ENCODE results near the gene NEURL1. TPM values are rescaled to one million over a fixed set of nuclear protein-coding genes. Genes with fewer than 3 reads are reported as not detected.
A peak's percentile ranks its signal among the peaks of the same experiment; 100 is the strongest.

Gene NEURL1
- total and polyA plus RNA-seq, 10 of the 15 experiments (the other 5 are each of a cell fraction or from before 2014, with no cell fraction given) = 0.02 to 0.05 (median 0.05) TPM; not detected in 6

- 82% methylated on average over 3 of the region's 3 CpGs for WGBS (ENCODE audit: insufficient coverage, insufficient replicate concordance, low lambda C conversion rate, missing lambda C conversion rate)
- H3K9ac ChIP-seq (ENCODE audit: control insufficient read depth, insufficient read depth, low read length) = no peak overlapping the region
- RAD21 ChIA-PET (ENCODE audit: unreplicated experiment) = interaction anchor here (2.3 kb wide), 1 partner anchor 51 kb away, joined by 9 read pairs; no protein-coding TSS in a partner anchor
- no peaks in the 10 kb centered on the region for H3K9me3 ChIP-seq (replicated peaks; ENCODE audit: control insufficient read depth, insufficient read depth, low read length)
- no peaks in the 10 kb centered on the region; a peak in 2 of 4 replicates for H3K27me3 ChIP-seq (replicated peaks in 1 of 2; ENCODE audit: control insufficient read depth in 2 of 2, insufficient read depth in 2 of 2, low read length in 1 of 2)
- H3K4me1 ChIP-seq (ENCODE audit: control insufficient read depth, insufficient read depth, low read length) = peaks cover 11% of the 10 kb centered on the region
- no peak for ATAC-seq
- no peaks in the 10 kb centered on the region for H3K36me3 ChIP-seq (ENCODE audit: control insufficient read depth in 2 of 2, insufficient read depth in 2 of 2, low read length in 1 of 2)
- BruUV-seq (replicated peaks) = no TSS peak
- in situ Hi-C loops (cut with MboI) (no loop called here), intact Hi-C loops (cut with micrococcal nuclease; ENCODE audit: unreplicated experiment) (loop anchor here (2.0 kb wide), 1 partner anchor 49 kb away; the partner anchor contains the start of gene NEURL1)
- H3K79me2 ChIP-seq (ENCODE audit: control insufficient read depth, insufficient read depth, low read length) = no peaks in the 10 kb centered on the region
- no peak overlapping the region for H2AFZ ChIP-seq (ENCODE audit: control insufficient read depth, low read depth, low read length)
- H3K27ac ChIP-seq (ENCODE audit: control insufficient read depth, insufficient read depth) = no peak overlapping the region
- no peak overlapping the region for H3K4me3 ChIP-seq
- H3K4me2 ChIP-seq (ENCODE audit: control insufficient read depth, insufficient read depth) = no peak overlapping the region
- no peaks in the 10 kb centered on the region for H4K20me1 ChIP-seq (ENCODE audit: control insufficient read depth, insufficient read depth)
- SMC1A ChIA-PET (ENCODE audit: uncharacterized antibody, unreplicated experiment) = interaction anchor here (0.6 to 1.3 kb wide), 2 partner anchors 42 to 147 kb away, joined by 3 to 4 read pairs; no protein-coding TSS in a partner anchor
- POLR2A ChIA-PET = no interaction called here
- TF ChIP-seq POLR2AphosphoS5 (IDR thresholded peaks at IDR 0.05; ENCODE audit: low read length) (no peak), MTA3 (IDR thresholded peaks at IDR 0.05; ENCODE audit: borderline replicate concordance, low read length) (no peak), ZNF24 (IDR thresholded peaks at IDR 0.05) (no peak), NBN (IDR thresholded peaks at IDR 0.05) (no peak), ZNF384 (IDR thresholded peaks at IDR 0.05; ENCODE audit: borderline replicate concordance, low read depth, low read length) (no peak)
- FAIRE-seq = no peak
- no peak for DNase-seq (ENCODE audit: low read depth, low spot score)
- CTCF ChIA-PET = interaction anchor here (0.5 to 2.3 kb wide), 10 partner anchors 8 to 281 kb away, joined by 3 to 14 read pairs (median 5); partner anchors contain the start of gene NEURL1
These were observed 48.1 kb downstream of the NEURL1 start for GRCh38 chr10:103541616-103542015.

DNA sequence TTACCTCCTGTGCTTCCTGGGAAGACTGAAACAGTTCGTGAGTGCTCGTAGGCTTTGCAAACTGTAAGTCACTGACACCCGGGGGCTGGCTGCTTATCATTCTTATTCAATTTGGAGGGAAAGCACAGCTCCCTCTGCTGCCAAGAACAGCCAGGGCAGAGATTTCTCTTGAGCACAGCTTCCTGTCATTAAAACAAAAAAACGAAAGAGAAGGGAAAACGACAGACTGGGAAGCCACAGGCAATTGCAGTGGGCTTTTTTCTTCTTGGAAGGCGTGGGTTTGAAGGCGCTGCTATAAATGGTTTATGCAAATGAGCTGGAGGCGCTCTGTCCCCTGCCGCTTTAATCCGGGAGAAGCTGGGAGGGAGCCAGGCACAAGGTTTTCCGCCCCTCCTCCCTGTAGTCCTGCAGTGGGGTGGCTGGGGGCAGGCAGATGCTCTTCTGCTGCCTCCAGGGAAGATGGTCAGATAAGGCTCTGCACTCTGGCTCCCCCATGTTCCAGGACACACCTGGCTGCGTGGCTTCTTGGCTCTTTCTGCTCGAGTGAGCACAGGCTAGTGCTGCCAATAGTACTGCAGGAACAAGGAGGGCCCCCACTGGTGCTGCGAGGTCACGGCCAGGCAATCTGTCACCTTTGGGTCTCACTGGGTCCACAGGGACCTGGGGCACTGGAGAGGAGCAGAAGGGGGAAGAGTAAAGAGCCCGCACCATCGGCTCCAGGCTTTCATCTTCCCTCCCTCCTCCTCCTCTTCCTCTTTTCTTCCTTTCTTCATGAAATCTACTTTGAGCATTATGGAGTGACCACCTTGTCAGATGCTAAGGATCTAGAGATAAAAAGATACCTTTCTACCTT, 49.5 kb downstream of the NEURL1 start:
- intact Hi-C loops (cut with micrococcal nuclease; ENCODE audit: unreplicated experiment) (loop anchor here (2.0 kb wide), 1 partner anchor 50 kb away; the partner anchor contains the start of gene NEURL1), in situ Hi-C loops (cut with MboI) (no loop called here)
- ChIA-PET CTCF (interaction anchor here (0.8 to 2.3 kb wide), 18 partner anchors 10 to 314 kb away, joined by 3 to 14 read pairs (median 4); partner anchors contain the start of gene NEURL1), SMC1A (ENCODE audit: uncharacterized antibody, unreplicated experiment) (interaction anchor here (0.6 to 1.3 kb wide), 6 partner anchors 26 to 71 kb away, joined by 3 to 5 read pairs (median 4); no protein-coding TSS in a partner anchor), POLR2A (no interaction called here), RAD21 (ENCODE audit: unreplicated experiment) (interaction anchor here (0.6 to 2.3 kb wide), 6 partner anchors 10 to 274 kb away, joined by 3 to 9 read pairs (median 3); no protein-coding TSS in a partner anchor)
- H3K9ac ChIP-seq (ENCODE audit: control insufficient read depth, insufficient read depth, low read length) = peak overlapping the region; percentile 32; the same call in 1 of the 2 replicates
- H4K20me1 ChIP-seq (ENCODE audit: control insufficient read depth, insufficient read depth) = no peaks in the 10 kb centered on the region
- no peaks in the 10 kb centered on the region for H3K9me3 ChIP-seq (replicated peaks; ENCODE audit: control insufficient read depth, insufficient read depth, low read length)
- no peaks in the 10 kb centered on the region for H3K79me2 ChIP-seq (ENCODE audit: control insufficient read depth, insufficient read depth, low read length)
- ATAC-seq (peak; percentile 82), FAIRE-seq (peak; percentile 56), DNase-seq (ENCODE audit: low read depth, low spot score) (peak; percentile 13)
- peak overlapping the region; percentile 57 for H3K4me3 ChIP-seq
- peaks cover 11% of the 10 kb centered on the region for H3K4me1 ChIP-seq (ENCODE audit: control insufficient read depth, insufficient read depth, low read length)
- H3K4me2 ChIP-seq (ENCODE audit: control insufficient read depth, insufficient read depth) = peak overlapping the region; percentile 48
- H3K27ac ChIP-seq (ENCODE audit: control insufficient read depth, insufficient read depth) = no peak overlapping the region
- peak overlapping the region; percentile 79 for H2AFZ ChIP-seq (ENCODE audit: control insufficient read depth, low read depth, low read length)
- H3K27me3 ChIP-seq (replicated peaks in 1 of 2; ENCODE audit: control insufficient read depth in 2 of 2, insufficient read depth in 2 of 2, low read length in 1 of 2) = no peaks in the 10 kb centered on the region; a peak in 2 of 4 replicates
- WGBS (ENCODE audit: insufficient coverage, insufficient replicate concordance, low lambda C conversion rate, missing lambda C conversion rate) = 5% methylated on average over 17 of the region's 17 CpGs
- no TSS peak for BruUV-seq (replicated peaks)
- H3K36me3 ChIP-seq (ENCODE audit: control insufficient read depth in 2 of 2, insufficient read depth in 2 of 2, low read length in 1 of 2) = no peaks in the 10 kb centered on the region
- TF ChIP-seq SMC3 (IDR thresholded peaks at IDR 0.05; ENCODE audit: borderline replicate concordance, low read length) (peak; percentile 33; the same call in 1 of the 2 replicates), TCF7 (IDR thresholded peaks at IDR 0.05; ENCODE audit: borderline replicate concordance) (no peak), NR2F1 (conservative IDR thresholded peaks at IDR 0.05) (0 out of 2 replicates have a peak, but pooled peaks have one; percentile 30), MTA2 (IDR thresholded peaks at IDR 0.05; ENCODE audit: low read depth) (no peak), IKZF2 (IDR thresholded peaks at IDR 0.05) (peak; percentile 20 to 29; a peak in 1 of 4 replicates), SRF (IDR thresholded peaks at IDR 0.05; ENCODE audit: low read depth in 2 of 2, low read length in 2 of 2) (no peak), PAX5 (IDR thresholded peaks at IDR 0.05; ENCODE audit: borderline replicate concordance, low read depth, low read length) (peak; percentile 72; the same call in 1 of the 2 replicates), RUNX3 (IDR thresholded peaks at IDR 0.05; ENCODE audit: low read length) (peak; percentile 42), EED (IDR thresholded peaks at IDR 0.05; ENCODE audit: low read depth) (peak; percentile 42; the same call in 1 of the 2 replicates)
- TF ChIP-seq, protein P1, sequence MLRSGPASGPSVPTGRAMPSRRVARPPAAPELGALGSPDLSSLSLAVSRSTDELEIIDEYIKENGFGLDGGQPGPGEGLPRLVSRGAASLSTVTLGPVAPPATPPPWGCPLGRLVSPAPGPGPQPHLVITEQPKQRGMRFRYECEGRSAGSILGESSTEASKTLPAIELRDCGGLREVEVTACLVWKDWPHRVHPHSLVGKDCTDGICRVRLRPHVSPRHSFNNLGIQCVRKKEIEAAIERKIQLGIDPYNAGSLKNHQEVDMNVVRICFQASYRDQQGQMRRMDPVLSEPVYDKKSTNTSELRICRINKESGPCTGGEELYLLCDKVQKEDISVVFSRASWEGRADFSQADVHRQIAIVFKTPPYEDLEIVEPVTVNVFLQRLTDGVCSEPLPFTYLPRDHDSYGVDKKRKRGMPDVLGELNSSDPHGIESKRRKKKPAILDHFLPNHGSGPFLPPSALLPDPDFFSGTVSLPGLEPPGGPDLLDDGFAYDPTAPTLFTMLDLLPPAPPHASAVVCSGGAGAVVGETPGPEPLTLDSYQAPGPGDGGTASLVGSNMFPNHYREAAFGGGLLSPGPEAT (IDR thresholded peaks at IDR 0.05; ENCODE audit: low read depth) = peak; percentile 38; the same call in 1 of the 2 replicates

All from GM12878 (cell line).